MM.1S (cell line): ENCODE measurements around the gene KLHDC7B.

Experiments
- CTCF ChIP-seq: fragments of 300-600 bp; sonication (generic); IDR thresholded peaks from 2 replicates; pipeline ENCODE4 v1.5.1; 2016; ENCODE audit warnings: antibody characterized with exemption, low read length, mixed read lengths
- EZH2 ChIP-seq: fragments of 300-600 bp; sonication (generic); optimal IDR thresholded peaks from 2 replicates; pipeline ENCODE3; 2017; ENCODE audit warnings: low read depth, mild to moderate bottlenecking, antibody characterized with exemption, low read length, mixed read lengths
- EZH2phosphoT487 ChIP-seq: fragments of 300-600 bp; sonication (generic); IDR thresholded peaks from 2 replicates; pipeline ENCODE4 v1.6.1; 2018; ENCODE audit warnings: antibody characterized with exemption, low read length

GRCh38 chr22:50581950-50582492 is 36.3 kb downstream of the KLHDC7B start:
- TF ChIP-seq CTCF (no peak), EZH2 (no peak), EZH2phosphoT487 (no peak)
